DMS79 (cell line): ENCODE measurements around the gene CLEC3B.
"Not testable (repeated sequence)": the region's sequence is repeated elsewhere in the genome, so short reads cannot be mapped to it uniquely, and the experiment has no call there.

Experiments used
- DNase-seq: peaks from one replicate; lab custom pipeline; 2025; lab: John Stamatoyannopoulos, UW

CLEC3B gene, protein sequence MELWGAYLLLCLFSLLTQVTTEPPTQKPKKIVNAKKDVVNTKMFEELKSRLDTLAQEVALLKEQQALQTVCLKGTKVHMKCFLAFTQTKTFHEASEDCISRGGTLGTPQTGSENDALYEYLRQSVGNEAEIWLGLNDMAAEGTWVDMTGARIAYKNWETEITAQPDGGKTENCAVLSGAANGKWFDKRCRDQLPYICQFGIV

GRCh38 chr3:45026038-45026437 is at the start of gene CLEC3B:
Gene CLEC3B, plus strand, starts transcription at chr3:45026303. Its CDS starts 60 bp downstream, at chr3:45026363.
- DNase-seq = no peak

- peak; percentile 38 for DNase-seq
Observed at GRCh38 chr3:44981220-44981619, 44.9 kb upstream of the CLEC3B start.

GRCh38 chr3:44981751-44982150 is 44.4 kb upstream of the CLEC3B start:
- no peak for DNase-seq

- no peak for DNase-seq
Observed at GRCh38 chr3:44982817-44983216, 43.3 kb upstream of the CLEC3B start.

DNA sequence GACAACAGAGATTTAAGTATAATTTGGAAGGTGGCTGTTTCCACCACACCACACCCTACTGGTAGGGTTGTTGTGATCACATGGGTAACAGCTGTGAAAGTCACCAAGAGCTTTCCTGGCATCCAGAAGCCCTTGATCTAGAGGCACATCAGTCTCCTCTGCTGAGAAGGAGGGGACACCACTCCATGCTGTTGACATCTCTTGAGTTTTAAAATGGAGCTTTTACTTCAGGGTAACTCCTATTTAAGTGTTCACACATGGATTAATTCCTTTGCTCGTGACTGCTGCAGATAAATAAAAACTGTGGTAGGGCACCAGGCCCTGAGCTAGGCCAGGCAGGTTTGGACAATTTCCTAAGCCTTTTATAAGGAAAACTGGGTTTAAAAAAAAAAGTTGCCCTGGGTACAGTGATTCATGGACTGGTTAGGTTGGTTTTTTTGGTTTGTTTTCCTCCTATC is 42.6 kb upstream of the CLEC3B start:
- peak; percentile 51 for DNase-seq

DNA sequence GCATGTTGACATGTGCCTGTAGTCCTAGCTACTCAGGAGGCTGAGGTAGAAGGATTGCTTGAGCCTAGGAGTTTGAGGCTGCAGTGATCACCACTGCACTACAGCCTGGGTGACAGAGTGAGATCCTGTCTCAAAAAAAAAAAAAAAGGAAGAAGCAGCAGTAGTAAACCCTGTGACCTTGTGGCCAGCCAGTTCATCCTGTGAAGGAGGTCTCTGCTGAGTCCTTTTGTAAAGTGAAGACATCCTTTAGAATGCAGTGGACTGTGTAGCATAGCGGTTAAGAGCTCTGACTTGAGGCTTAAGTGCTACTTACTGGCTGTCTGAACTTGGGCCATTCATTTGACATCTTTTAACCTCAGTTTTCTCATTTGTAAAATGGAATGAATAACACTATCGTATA is 41.8 kb upstream of the CLEC3B start:
- peak; percentile 30 for DNase-seq

- not testable (repeated sequence) for DNase-seq
Observed at GRCh38 chr3:44986330-44986729, 39.8 kb upstream of the CLEC3B start.

DNA sequence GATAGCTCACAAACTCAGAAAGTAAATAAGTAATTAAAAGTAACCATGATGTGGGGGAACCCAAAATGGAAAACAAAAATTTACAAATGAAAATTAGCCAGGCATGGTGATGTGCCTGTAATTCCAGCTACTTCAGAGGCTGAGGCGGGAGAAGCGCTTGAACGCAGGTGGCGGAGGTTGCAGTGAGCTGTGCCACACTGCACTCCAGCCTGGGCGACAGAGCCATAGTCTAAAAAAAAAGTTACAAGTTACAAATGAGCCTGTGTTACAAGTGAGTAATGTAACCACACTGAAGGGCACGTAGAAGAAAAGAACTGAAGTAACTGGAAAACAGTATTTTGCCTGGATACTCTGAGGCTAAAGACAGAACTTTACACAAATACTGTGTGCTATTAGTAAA is 38.8 kb upstream of the CLEC3B start:
- DNase-seq = no peak

GRCh38 chr3:44988073-44988472 is 38.0 kb upstream of the CLEC3B start:
- no peak for DNase-seq

GRCh38 chr3:44989141-44989540 is 37.0 kb upstream of the CLEC3B start:
- DNase-seq = no peak

DNA sequence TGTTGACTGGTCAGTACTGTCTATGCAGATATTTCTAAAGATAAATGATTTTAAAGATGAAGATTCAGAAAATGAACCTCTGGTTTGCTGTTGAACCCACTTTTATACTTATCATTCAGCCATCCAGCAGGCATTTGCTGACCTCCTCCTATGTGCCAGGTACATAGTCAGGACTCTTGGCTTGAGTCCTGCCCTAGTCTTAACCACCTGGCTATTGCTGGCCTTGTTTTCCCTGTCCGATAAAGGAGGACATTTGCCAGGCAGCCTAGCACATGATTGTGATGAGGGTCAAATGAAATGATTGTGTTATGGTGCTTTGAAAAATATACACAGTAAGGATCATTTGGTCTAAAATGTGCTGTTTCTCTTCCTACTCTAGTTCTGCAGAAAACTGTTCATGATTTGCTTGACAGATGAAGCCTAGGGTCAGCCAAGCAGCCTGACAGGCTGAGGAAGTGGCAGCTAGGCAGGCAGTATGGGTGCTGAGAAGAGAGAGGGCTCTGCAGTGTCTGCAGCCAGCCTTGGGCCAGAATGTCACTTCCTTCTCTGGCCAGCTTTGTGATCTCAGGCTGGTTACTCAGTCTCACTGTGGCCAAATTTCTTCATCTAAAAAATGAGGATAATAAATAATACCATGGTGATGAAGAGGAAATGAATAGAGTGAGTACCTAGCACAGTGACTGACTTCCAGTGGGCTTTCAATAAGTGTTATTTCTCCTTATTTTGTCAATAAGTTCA is 36.3 kb upstream of the CLEC3B start:
- DNase-seq = no peak

GRCh38 chr3:44991326-44991725 is 34.8 kb upstream of the CLEC3B start:
- no peak for DNase-seq

DNA sequence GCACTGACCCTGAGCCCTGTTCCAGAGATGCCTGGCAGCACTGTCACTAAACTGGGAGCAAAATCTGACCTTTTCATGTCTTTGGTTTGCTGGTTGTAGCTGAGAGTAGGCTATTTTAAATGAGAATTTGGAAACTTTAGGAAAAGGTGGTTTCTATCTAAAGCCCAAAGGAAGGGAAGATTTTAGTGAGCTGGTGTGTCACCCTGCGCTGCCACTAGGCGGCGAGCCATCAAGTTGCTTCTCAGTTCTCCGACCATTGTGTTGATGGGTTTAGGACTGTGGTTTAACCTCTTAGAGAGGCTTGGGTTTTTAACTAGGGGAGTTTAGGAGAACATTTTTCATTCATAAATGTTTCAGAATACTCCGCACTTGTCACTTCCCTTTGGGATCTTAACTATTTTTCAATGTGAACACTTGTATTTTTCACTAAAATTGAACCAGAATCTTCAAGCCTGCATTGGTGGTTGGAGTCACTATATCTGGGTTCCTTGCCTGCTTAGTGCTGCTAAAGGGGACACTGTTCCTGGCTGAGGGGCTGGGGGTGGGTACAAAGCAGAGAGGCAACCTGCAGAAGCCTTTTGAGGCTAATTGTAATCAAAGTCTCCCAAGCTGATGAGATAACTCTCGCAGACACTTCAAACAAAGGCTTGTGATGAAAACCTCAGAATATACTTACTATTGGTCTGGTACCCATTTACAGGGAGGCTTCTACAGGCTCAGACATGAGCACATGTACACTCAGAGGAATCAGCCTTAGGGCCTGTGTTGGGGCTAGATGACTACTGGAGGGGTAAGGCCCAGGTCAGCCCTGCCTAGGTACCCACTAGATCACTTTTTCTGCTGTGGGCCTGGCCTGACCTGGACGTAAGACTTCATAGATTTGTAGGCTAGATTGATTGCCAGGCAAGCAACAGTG is 33.3 kb upstream of the CLEC3B start:
- DNase-seq = no peak

DNA sequence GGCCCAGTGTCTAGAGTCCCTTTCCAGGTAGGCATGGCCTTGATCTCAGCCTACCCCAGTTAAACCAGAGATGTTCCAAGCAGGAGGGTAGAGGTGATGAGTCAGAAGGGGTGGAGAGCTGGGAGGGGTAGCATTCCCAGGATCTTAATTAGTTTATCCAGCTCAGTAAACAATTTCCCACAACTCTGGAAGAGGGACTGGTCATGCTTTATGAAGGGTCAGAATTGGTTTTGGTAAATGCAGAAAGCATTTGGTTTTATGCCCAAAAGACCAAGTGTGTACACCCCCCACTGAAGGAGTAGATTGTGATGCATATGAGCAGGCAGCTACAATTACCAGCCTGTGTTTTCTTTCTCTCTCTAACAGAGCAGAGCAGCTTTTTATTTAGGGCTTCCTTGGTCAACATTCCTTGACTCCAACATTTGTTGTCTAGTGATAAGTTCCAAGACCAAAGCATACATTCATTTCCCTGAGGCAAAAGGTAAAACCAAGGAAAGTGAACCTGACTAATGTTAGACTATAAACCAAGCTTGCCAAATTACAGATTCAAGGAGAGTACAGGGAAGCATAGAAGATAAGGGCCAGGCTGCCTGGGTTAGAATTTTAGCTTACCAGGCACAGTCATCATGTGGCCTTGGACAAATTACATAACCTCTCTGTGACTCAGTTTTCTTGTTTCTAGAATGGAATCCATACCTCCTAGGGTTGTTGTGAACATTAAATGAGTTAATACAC is 32.5 kb upstream of the CLEC3B start:
- DNase-seq = no peak

GRCh38 chr3:44995142-44995770 is 30.8 kb upstream of the CLEC3B start:
- DNase-seq = peak; percentile 31

DNA sequence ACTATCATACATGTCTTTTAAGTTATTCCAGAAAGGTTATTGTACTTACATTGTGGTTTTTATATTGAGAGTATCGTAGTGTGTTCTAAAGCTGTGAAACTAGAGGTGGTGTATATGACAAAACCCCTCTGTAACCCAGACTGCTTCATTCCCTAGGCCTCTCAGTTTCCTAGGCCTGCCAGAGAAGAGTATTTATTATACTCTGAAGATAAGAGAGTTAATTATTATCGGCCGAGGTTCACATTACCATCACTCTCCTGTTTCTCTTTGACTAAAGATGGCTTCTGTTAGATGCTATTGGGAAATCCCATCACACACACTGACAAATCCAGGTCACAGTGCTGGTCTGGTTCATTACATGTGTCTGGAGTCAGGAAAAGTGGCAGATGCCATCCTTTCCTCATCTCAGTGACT is 29.5 kb upstream of the CLEC3B start:
- no peak for DNase-seq

DNA sequence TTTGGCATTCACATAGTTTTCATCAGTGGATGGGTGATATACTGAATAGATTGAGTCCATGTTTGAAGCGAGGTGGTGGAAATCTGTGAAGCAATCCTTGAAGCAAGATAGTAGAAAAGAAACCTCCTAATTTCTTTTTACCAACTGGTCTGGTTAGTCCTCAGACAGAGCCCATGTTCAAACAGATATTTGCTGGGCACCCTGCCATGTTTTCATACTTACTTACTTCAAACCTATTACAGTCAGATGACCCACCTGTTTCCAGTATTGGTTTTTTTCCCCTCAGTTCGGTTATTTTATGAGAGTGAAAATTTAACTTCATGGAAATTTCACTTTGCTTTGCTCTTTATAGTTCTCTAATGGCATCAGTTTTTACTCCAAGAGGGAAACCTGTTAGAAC is 26.3 kb upstream of the CLEC3B start:
- DNase-seq = no peak

GRCh38 chr3:45000823-45001222 is 25.3 kb upstream of the CLEC3B start:
- no peak for DNase-seq

- DNase-seq = no peak
Observed at GRCh38 chr3:45001738-45002137, 24.4 kb upstream of the CLEC3B start.

- no peak for DNase-seq
Observed at GRCh38 chr3:45002139-45002660, 23.9 kb upstream of the CLEC3B start.

DNA sequence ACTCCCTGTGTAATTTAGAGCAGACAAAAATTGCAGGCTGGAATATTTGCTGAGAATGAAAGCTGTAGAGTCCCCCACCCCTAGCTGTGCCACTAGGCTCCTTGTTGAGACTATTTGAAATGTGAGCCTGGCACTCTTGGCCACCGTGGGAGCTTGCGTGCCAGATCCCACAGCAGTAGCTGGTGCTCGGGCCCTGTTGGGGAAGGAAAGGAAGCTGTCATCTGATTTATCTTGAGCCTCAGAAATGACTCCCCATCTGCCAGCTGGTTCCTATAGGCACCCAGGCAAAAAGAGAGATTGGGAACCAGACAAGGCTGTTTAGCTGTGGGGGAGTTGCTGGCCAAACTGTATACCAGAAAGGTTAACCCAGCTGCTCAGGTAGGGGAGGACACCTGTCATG is 23.4 kb upstream of the CLEC3B start:
- no peak for DNase-seq
